Cardiac fibroblast (primary cell): ENCODE data around the gene RCN1.

ENCODE experiments used
- DNase-seq, 2 donors: peaks; one replicate each; pipeline versions ENCODE4 v3.0.0 to v3.0.0-alpha.2; 2010; ENCODE audit warnings: low read depth in 2 of 2
- H3K4me3 ChIP-seq, 2 donors: replicated peaks in 1 of 2; 1 replicate in 1 of 2; 2 replicates in 1 of 2; pipeline ENCODE4 v1.5.1; 2011; ENCODE audit warnings: low read depth in 2 of 2, low read length in 2 of 2, mild to moderate bottlenecking in 2 of 2, moderate library complexity in 1 of 2
- CTCF ChIP-seq: IDR thresholded peaks from one replicate; pipeline ENCODE4 v1.5.1; 2011; ENCODE audit warnings: low read depth, mild to moderate bottlenecking, low read length, inconsistent platforms

RCN1 gene

GRCh38 chr11:32109592-32109991 lies 18.7 kb downstream of the RCN1 start:
- TF ChIP-seq CTCF, result no peak

DNA sequence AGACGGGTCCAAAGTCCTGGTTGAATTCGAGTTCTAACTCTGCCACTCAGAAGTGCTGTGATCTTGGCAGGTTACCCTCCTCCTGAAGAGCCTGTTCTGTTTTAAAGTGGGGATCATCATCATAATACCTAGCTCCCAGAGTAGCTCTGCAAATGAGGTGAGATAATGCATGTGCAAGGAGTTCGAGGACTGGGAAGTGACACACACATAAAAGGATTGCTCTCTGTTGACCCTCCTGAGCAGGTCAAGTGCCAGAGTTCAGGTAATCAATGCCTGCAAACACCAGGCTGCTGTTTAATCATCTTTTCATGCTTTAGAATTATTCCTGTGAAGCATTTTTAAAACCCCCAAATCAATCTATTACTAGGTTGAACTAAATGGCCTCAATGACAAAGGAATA lies 19.9 kb downstream of the RCN1 start:
- no peak overlapping the region for H3K4me3 ChIP-seq
- DNase-seq, result no peak
- TF ChIP-seq CTCF, result no peak

More at GRCh38 chr11:32109592-32109991, 18.7 kb downstream of the RCN1 start:
- no peak overlapping the region for H3K4me3 ChIP-seq
- DNase-seq, result no peak

DNA sequence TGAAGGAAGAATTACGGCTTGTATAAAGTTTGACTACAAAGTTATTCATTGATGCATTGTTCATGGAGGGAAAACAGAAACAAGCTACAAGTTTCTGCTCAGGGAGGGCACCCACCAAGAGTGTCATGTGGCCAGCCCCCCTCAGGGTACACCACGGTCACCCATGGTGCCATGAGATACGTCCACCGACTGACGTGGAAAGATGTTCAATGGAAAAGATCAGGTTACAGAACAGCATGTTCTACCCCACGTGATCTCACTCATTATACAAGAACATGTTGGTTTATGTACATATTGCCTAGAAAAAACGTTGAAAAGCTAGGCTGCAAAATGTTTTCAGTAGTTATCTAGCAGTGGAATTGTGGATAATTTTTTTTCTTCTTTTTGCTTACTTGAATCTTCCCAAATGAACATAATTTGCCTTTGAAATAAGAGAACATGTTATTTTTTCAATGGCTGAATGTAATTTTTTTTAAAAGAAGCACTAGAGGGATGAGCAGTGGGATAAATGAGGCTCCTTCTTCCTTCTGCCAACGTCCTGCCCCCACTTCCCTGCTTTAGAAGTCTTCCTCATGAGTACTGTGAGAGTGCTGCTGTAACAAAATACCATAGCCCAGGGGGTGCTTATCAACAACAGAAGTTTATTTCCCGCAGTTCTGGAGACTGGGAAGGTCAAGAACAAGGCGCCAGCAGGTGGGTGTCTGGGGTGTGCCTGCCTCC lies 22.5 kb downstream of the RCN1 start:
- TF ChIP-seq CTCF, result no peak
- DNase-seq, result peak in 1 of 2 donors; percentile 28
- H3K4me3 ChIP-seq, result no peak overlapping the region

GRCh38 chr11:32113920-32114203 lies 23.0 kb downstream of the RCN1 start:
- TF ChIP-seq CTCF, result no peak
- no peak for DNase-seq
- no peak overlapping the region for H3K4me3 ChIP-seq

DNA sequence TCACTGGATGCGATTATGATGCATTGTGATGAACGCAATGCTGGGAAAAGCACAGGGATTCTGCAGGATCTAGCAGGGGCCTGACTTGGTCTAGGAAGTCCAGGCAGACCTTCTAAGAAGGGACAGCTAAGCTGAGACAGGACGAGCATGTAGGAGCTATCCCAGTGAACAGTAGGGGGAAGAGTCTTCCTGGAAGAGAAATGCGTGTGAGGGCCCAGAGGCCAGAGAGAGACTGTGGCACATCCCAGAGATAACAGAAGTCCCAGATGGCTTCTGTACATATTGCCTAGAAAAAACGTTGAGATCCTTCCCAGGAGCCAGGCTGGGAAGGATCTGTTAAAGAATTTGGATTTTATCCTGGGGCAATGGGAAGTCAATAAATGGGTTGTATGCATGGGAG lies 24.6 kb downstream of the RCN1 start:
- no peak overlapping the region for H3K4me3 ChIP-seq

GRCh38 chr11:32116668-32117067 lies 25.8 kb downstream of the RCN1 start:
- DNase-seq, result no peak
- no peak for TF ChIP-seq CTCF
- H3K4me3 ChIP-seq, result no peak overlapping the region

More for the DNA sequence above, 24.6 kb downstream of the RCN1 start:
- DNase-seq, result peak in 1 of 2 donors; percentile 21
- no peak for TF ChIP-seq CTCF
